Aorta (tissue), 5 donors: ENCODE measurements around the gene CCND1. TPM values are rescaled to one million over a fixed set of nuclear protein-coding genes. Genes with fewer than 3 reads are reported as not detected.

Source experiments
- ATAC-seq: fragments of 200-7000 bp; cut with Tn5 transposase; one replicate; pipeline ENCODE4 v1.9.1; 2022; ENCODE audit warnings: moderate library complexity; ENCODE audit not compliant: low FRiP score
- DNase-seq, 2 donors: peaks; one replicate each; pipeline ENCODE4 v3.0.0-alpha.2; 2020
- H3K27ac ChIP-seq, 2 donors: one replicate each; pipeline ENCODE4 v1.5.1; 2013; ENCODE audit warnings: low read length in 2 of 2, mild to moderate bottlenecking in 2 of 2, moderate library complexity in 2 of 2, control low read depth in 1 of 2, inconsistent platforms in 1 of 2, low read depth in 1 of 2
- H3K27me3 ChIP-seq, 2 donors: one replicate each; pipeline ENCODE4 v1.6.1; 2013; ENCODE audit warnings: control low read depth in 1 of 2, low read length in 1 of 2, mild to moderate bottlenecking in 1 of 2, moderate library complexity in 1 of 2; ENCODE audit not compliant: insufficient read depth in 2 of 2, control insufficient read depth in 1 of 2
- H3K36me3 ChIP-seq, 2 donors: one replicate each; pipeline ENCODE4 v1.6.1; 2013; ENCODE audit warnings: control low read depth in 1 of 2, low read length in 1 of 2, mild to moderate bottlenecking in 1 of 2; ENCODE audit not compliant: insufficient read depth in 2 of 2, control insufficient read depth in 1 of 2
- H3K4me1 ChIP-seq, 2 donors: one replicate each; pipeline ENCODE4 v1.6.1; 2013; ENCODE audit warnings: low read length in 2 of 2, control low read depth in 1 of 2, mild to moderate bottlenecking in 1 of 2, moderate library complexity in 1 of 2; ENCODE audit not compliant: insufficient read depth in 2 of 2, control insufficient read depth in 1 of 2
- H3K4me3 ChIP-seq, 2 donors: one replicate each; pipeline ENCODE4 v1.5.1; 2013; ENCODE audit warnings: low read length in 2 of 2, control low read depth in 1 of 2, mild to moderate bottlenecking in 1 of 2
- H3K9me3 ChIP-seq: one replicate; pipeline ENCODE4 v1.6.1; 2013; ENCODE audit warnings: mild to moderate bottlenecking, low read length; ENCODE audit not compliant: control insufficient read depth
- WGBS, 2 donors: extraction: QIAGEN DNeasy Blood & Tissue Kit; methylation state at CpG; one replicate each; pipeline ENCODE4 v1.1.7; 2013; 5-methylcytosine and 5-hydroxymethylcytosine counted together
- intact Hi-C, 2 donors: fragments of 100-400 bp; cut with DNase I; formaldehyde crosslinking; loops; one replicate each; pipeline versions ENCODE4 v1.14.2 to v1.15.0; 2022
- polyA plus RNA-seq, 2 donors: library from polyadenylated mRNA; stranded (reverse); fragments of 200-250 nt; gene quantifications; one replicate each; pipeline ENCODE4 v1.2.3, GENCODE V29; 2013
- total RNA-seq, 2 donors: library from RNA; stranded (reverse); fragmentation: NEBNext Ultra II Directional; extraction: Animal tissue kit (Norgen Biotek cat#: 25700); gene quantifications; one replicate each; pipeline ENCODE4 v1.2.1, GENCODE V29; 2021
- donor health status: healthy with polysubstance abuse.
- donor health status: Bipolar disorder and iron deficiency.
- donor health status: DM: no; HTN: no; CAD: no.
- donor health status: DM: no; HTN: no; CAD: no.
- donor health status: DM: yes; HTN: yes; CAD: no.

CCND1 gene
- total and polyA plus RNA-seq, 4 donors, result 20.9 to 102 (median 71.2) TPM

- H3K27me3 ChIP-seq, result no peaks in the 10 kb centered on the region
- DNase-seq (peak; percentile 33 to 52), ATAC-seq (no peak)
- no peak overlapping the region for H3K27ac ChIP-seq
- no peak overlapping the region for H3K4me3 ChIP-seq
- no peaks in the 10 kb centered on the region for H3K9me3 ChIP-seq
- peaks cover 0 to 2% of the 10 kb centered on the region in 2 donors for H3K36me3 ChIP-seq
- WGBS, 2 donors, result 81 to 88% methylated on average over 14 of the region's 14 CpGs
- no peaks in the 10 kb centered on the region for H3K4me1 ChIP-seq
- intact Hi-C loops, result no loop called here
Measured at GRCh38 chr11:69657456-69657910, 16.5 kb downstream of the CCND1 start.

- Histone ChIP-seq H3K4me1 (no peaks in the 10 kb centered on the region), H3K27me3 (no peaks in the 10 kb centered on the region), H3K9me3 (no peaks in the 10 kb centered on the region), H3K36me3 (peaks cover 2% of the 10 kb centered on the region in 2 donors), H3K27ac (no peak overlapping the region), H3K4me3 (no peak overlapping the region)
- intact Hi-C loops, result no loop called here
- DNase-seq (peak; percentile 6 to 69), ATAC-seq (no peak)
- WGBS, 2 donors, result 56 to 57% methylated on average over 27 of the region's 27 CpGs
Measured at GRCh38 chr11:69657911-69658625, 17.1 kb downstream of the CCND1 start.

GRCh38 chr11:69658626-69659450 is 17.9 kb downstream of the CCND1 start:
- Histone ChIP-seq H3K4me1 (no peaks in the 10 kb centered on the region), H3K27me3 (no peaks in the 10 kb centered on the region), H3K36me3 (peaks cover 2% of the 10 kb centered on the region in 2 donors), H3K4me3 (no peak overlapping the region), H3K27ac (no peak overlapping the region), H3K9me3 (no peaks in the 10 kb centered on the region)
- WGBS, 2 donors, result 76 to 79% methylated on average over 18 of the region's 18 CpGs
- intact Hi-C loops, result no loop called here
- DNase-seq (peak; percentile 35 to 66), ATAC-seq (no peak)

- Histone ChIP-seq H3K27ac (no peak overlapping the region), H3K4me1 (no peaks in the 10 kb centered on the region), H3K4me3 (no peak overlapping the region), H3K9me3 (no peaks in the 10 kb centered on the region), H3K36me3 (peaks cover 0 to 2% of the 10 kb centered on the region in 2 donors), H3K27me3 (no peaks in the 10 kb centered on the region)
- ATAC-seq, result no peak
- intact Hi-C loops, result no loop called here
- peak; percentile 44 to 50 for DNase-seq
- 92% methylated on average over 12 of the region's 12 CpGs for WGBS, 2 donors
Measured at GRCh38 chr11:69659591-69659990, 18.6 kb downstream of the CCND1 start.

- intact Hi-C loops, result no loop called here
- Histone ChIP-seq H3K27me3 (no peaks in the 10 kb centered on the region), H3K36me3 (peaks cover 0 to 2% of the 10 kb centered on the region in 2 donors), H3K4me1 (no peaks in the 10 kb centered on the region), H3K4me3 (no peak overlapping the region), H3K9me3 (no peaks in the 10 kb centered on the region), H3K27ac (no peak overlapping the region)
- ATAC-seq (no peak), DNase-seq (peak in 1 of 2 donors; percentile 35)
- 89 to 93% methylated on average over 4 of the region's 4 CpGs for WGBS, 2 donors
Measured at GRCh38 chr11:69660001-69660500, 19.1 kb downstream of the CCND1 start.

GRCh38 chr11:69661413-69661715 is 20.4 kb downstream of the CCND1 start:
- intact Hi-C loops, result no loop called here
- Histone ChIP-seq H3K4me3 (no peak overlapping the region), H3K27ac (no peak overlapping the region), H3K9me3 (no peaks in the 10 kb centered on the region), H3K27me3 (no peaks in the 10 kb centered on the region), H3K36me3 (peaks cover 1 to 2% of the 10 kb centered on the region in 2 donors), H3K4me1 (no peaks in the 10 kb centered on the region)
- DNase-seq (peak in 1 of 2 donors; percentile 21), ATAC-seq (no peak)
- WGBS, 2 donors, result 91 to 92% methylated on average over 10 of the region's 10 CpGs

- DNase-seq (peak; percentile 50 to 77), ATAC-seq (no peak)
- Histone ChIP-seq H3K27ac (no peak overlapping the region), H3K9me3 (no peaks in the 10 kb centered on the region), H3K4me3 (no peak overlapping the region), H3K27me3 (no peaks in the 10 kb centered on the region), H3K36me3 (peaks cover 2 to 5% of the 10 kb centered on the region in 2 donors), H3K4me1 (no peaks in the 10 kb centered on the region)
- intact Hi-C loops, result no loop called here
- WGBS, 2 donors, result 73 to 77% methylated on average over 16 of the region's 16 CpGs
Measured at GRCh38 chr11:69662021-69662698, 21.2 kb downstream of the CCND1 start.

GRCh38 chr11:69662806-69663205 is 21.9 kb downstream of the CCND1 start:
- DNase-seq (peak in 1 of 2 donors; percentile 30), ATAC-seq (no peak)
- H3K4me3 ChIP-seq, result no peak overlapping the region
- intact Hi-C loops, result no loop called here
- WGBS, 2 donors, result 91 to 92% methylated on average over 13 of the region's 13 CpGs
- H3K36me3 ChIP-seq, result peaks cover 2 to 8% of the 10 kb centered on the region in 2 donors
- H3K27me3 ChIP-seq, result no peaks in the 10 kb centered on the region
- H3K27ac ChIP-seq, result no peak overlapping the region
- no peaks in the 10 kb centered on the region for H3K9me3 ChIP-seq
- H3K4me1 ChIP-seq, result no peaks in the 10 kb centered on the region
